KMS-11 (cell line): ENCODE measurements around the gene P2RX2.

Source experiments
- H2AFZ ChIP-seq: fragments of 200-600 bp; sonication (generic); 2 replicates; pipeline ENCODE4 v1.6.1; 2016; ENCODE audit warnings: antibody characterized with exemption, mixed run types, low read depth
- H3K27ac ChIP-seq: fragments of 200-600 bp; sonication (generic); 2 replicates; pipeline ENCODE4 v1.6.1; 2016; ENCODE audit warnings: mild to moderate bottlenecking, mixed run types
- H3K27me3 ChIP-seq: fragments of 200-600 bp; sonication (generic); 2 replicates; pipeline ENCODE4 v1.6.1; 2017; ENCODE audit warnings: mild to moderate bottlenecking, low read depth, mixed run types, moderate library complexity; ENCODE audit not compliant: insufficient read depth
- H3K36me3 ChIP-seq: fragments of 200-600 bp; sonication (generic); 2 replicates; pipeline ENCODE4 v1.6.1; 2017; ENCODE audit warnings: mild to moderate bottlenecking, mixed run types; ENCODE audit not compliant: insufficient read depth
- H3K4me1 ChIP-seq: fragments of 200-600 bp; sonication (generic); 2 replicates; pipeline ENCODE4 v1.6.1; 2016; ENCODE audit warnings: mild to moderate bottlenecking, low read depth, mixed run types; ENCODE audit not compliant: poor library complexity, severe bottlenecking
- H3K4me2 ChIP-seq: fragments of 200-600 bp; sonication (generic); 2 replicates; pipeline ENCODE4 v1.7.0; 2016; ENCODE audit warnings: mild to moderate bottlenecking, mixed run types
- H3K4me3 ChIP-seq: fragments of 200-600 bp; sonication (generic); IDR thresholded peaks from 2 replicates; pipeline ENCODE4 v1.6.1; 2017; ENCODE audit warnings: low read depth, low read length, mixed read lengths; ENCODE audit not compliant: insufficient read depth
- H3K79me2 ChIP-seq: fragments of 200-600 bp; sonication (generic); 2 replicates; pipeline ENCODE4 v1.6.1; 2016; ENCODE audit warnings: low read depth, mixed run types; ENCODE audit not compliant: insufficient read depth
- H3K9ac ChIP-seq: fragments of 200-600 bp; sonication (generic); 2 replicates; pipeline ENCODE4 v1.6.1; 2016; ENCODE audit warnings: mild to moderate bottlenecking, mixed run types
- H4K20me1 ChIP-seq: fragments of 200-600 bp; sonication (generic); 2 replicates; pipeline ENCODE4 v1.6.1; 2016; ENCODE audit warnings: mild to moderate bottlenecking, mixed run types; ENCODE audit not compliant: insufficient read depth
- TF ChIP-seq, protein P1 (sequence below): fragments of 200-600 bp; sonication (generic); conservative IDR thresholded peaks from 2 replicates; pipeline ENCODE4 v1.6.1; 2017; ENCODE audit warnings: low read depth, mild to moderate bottlenecking, antibody characterized with exemption, low read length, moderate library complexity, mixed read lengths

The P2RX2 gene

DNA sequence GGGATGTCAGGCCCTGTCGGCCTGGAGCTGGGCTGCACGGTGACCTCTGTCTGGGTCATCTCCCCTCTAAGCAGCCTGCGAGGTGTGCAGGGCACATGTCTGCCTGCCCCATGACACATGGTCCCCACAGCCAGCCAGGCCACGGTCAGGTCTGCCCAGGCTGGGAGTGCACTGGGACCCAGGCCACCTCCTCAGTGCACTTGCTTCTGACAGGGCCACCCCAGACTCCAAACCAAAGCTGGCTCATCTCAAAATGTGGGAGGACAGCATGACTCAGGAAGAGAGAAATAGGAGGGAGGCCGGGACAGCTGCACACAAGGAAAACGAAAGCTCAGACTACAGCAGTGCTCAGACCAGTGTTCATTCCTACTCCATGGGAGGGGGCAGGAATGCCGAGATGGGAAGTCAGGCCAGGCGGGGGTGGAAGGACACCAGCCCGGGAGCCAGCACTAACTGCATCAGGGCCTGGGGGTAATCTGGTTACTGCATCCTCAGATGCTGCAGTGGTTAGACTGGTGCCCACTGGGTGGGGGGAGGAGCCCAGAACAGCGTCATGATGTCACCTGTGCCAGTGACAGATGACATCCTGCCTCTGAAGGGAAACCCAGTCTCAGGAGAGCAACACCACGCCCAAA lies 4.0 kb downstream of the P2RX2 start:
- H2AFZ ChIP-seq = no peak overlapping the region
- H3K27ac ChIP-seq = no peak overlapping the region
- H3K4me2 ChIP-seq = no peak overlapping the region

GRCh38 chr12:132623072-132623869 lies 4.7 kb downstream of the P2RX2 start:
- Histone ChIP-seq H3K4me2 (no peak overlapping the region), H3K27me3 (no peaks in the 10 kb centered on the region), H2AFZ (no peak overlapping the region), H3K4me1 (no peaks in the 10 kb centered on the region), H3K27ac (no peak overlapping the region), H3K36me3 (no peaks in the 10 kb centered on the region), H4K20me1 (no peaks in the 10 kb centered on the region), H3K79me2 (no peaks in the 10 kb centered on the region), H3K4me3 (no peak overlapping the region), H3K9ac (no peak overlapping the region)
- TF ChIP-seq, protein P1, sequence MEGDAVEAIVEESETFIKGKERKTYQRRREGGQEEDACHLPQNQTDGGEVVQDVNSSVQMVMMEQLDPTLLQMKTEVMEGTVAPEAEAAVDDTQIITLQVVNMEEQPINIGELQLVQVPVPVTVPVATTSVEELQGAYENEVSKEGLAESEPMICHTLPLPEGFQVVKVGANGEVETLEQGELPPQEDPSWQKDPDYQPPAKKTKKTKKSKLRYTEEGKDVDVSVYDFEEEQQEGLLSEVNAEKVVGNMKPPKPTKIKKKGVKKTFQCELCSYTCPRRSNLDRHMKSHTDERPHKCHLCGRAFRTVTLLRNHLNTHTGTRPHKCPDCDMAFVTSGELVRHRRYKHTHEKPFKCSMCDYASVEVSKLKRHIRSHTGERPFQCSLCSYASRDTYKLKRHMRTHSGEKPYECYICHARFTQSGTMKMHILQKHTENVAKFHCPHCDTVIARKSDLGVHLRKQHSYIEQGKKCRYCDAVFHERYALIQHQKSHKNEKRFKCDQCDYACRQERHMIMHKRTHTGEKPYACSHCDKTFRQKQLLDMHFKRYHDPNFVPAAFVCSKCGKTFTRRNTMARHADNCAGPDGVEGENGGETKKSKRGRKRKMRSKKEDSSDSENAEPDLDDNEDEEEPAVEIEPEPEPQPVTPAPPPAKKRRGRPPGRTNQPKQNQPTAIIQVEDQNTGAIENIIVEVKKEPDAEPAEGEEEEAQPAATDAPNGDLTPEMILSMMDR = no peak

More for the DNA sequence above, 4.0 kb downstream of the P2RX2 start:
- no peaks in the 10 kb centered on the region for H3K79me2 ChIP-seq
- H3K9ac ChIP-seq = no peak overlapping the region
- no peak overlapping the region for H3K4me3 ChIP-seq
- H3K27me3 ChIP-seq = no peaks in the 10 kb centered on the region
- H4K20me1 ChIP-seq = no peaks in the 10 kb centered on the region
- TF ChIP-seq, protein P1 = no peak
- no peaks in the 10 kb centered on the region for H3K36me3 ChIP-seq
- no peaks in the 10 kb centered on the region for H3K4me1 ChIP-seq

DNA sequence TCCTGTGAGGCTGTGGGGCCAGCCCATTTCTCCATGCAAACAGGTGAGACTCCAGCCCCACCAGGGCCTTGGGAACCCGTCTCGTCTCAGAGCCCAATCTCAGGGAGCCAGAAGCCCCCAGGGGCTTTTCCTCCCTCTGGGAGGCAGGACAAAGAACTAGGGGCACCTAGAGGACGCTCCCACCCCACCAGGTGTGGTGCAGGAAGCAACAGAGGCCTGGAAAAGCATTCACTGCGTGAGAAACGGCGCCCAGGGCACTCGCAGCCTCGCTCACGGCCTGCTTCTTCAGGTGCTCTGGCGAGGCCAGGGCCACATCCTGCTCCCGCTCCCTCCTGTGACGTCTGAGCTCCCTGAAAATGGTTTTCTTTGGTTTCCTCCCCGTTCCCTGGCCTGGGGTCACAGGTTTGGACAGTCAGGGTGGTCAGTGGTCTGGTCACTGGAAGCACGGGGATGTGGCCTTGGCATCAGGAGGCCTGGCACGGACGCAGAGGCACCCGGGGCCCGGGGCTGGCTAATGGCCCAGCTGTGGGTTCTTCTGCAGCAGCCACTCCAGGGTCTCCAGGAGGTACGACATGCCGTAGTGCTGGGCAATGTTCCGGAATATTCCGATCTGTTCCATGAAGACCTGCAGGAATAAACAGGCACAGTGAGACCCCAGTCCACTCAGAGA lies 5.7 kb downstream of the P2RX2 start:
- Histone ChIP-seq H3K36me3 (no peaks in the 10 kb centered on the region), H3K4me3 (no peak overlapping the region), H3K4me1 (no peaks in the 10 kb centered on the region), H3K4me2 (no peak overlapping the region), H2AFZ (no peak overlapping the region), H3K27ac (no peak overlapping the region), H4K20me1 (no peaks in the 10 kb centered on the region), H3K9ac (no peak overlapping the region), H3K27me3 (no peaks in the 10 kb centered on the region), H3K79me2 (no peaks in the 10 kb centered on the region)
- TF ChIP-seq, protein P1 = no peak

GRCh38 chr12:132624910-132625630 lies 6.5 kb downstream of the P2RX2 start:
- H3K27ac ChIP-seq = no peak overlapping the region
- no peaks in the 10 kb centered on the region for H3K4me1 ChIP-seq
- H3K4me3 ChIP-seq = no peak overlapping the region
- TF ChIP-seq, protein P1 = no peak
- no peaks in the 10 kb centered on the region for H3K27me3 ChIP-seq
- no peak overlapping the region for H3K9ac ChIP-seq
- no peaks in the 10 kb centered on the region for H3K79me2 ChIP-seq
- no peak overlapping the region for H3K4me2 ChIP-seq
- H4K20me1 ChIP-seq = no peaks in the 10 kb centered on the region
- no peaks in the 10 kb centered on the region for H3K36me3 ChIP-seq
- H2AFZ ChIP-seq = no peak overlapping the region
